SK-N-SH (cell line): ENCODE results near the gene RBAK. TPM values are rescaled to one million over a fixed set of nuclear protein-coding genes. Genes with fewer than 3 reads are reported as not detected.
A peak's percentile ranks its signal among the peaks of the same experiment; 100 is the strongest.
"Not testable (repeated sequence)": the region's sequence is repeated elsewhere in the genome, so short reads cannot be mapped to it uniquely, and the experiment has no call there.

Experiments
- CTCF ChIA-PET: fragments of 300-600, 350-600 bp; formaldehyde crosslinking; extraction: SDS; loops from one replicate; lab custom pipeline; 2021; lab: Yijun Ruan, JAX
- POLR2A ChIA-PET: fragments of 350-600 bp; sonication (Branson Sonifier 250); formaldehyde crosslinking; extraction: SDS; loops from one replicate; lab custom pipeline; 2020; ENCODE audit warnings: antibody characterized with exemption, inconsistent platforms; lab: Yijun Ruan, JAX
- DNase-seq: peaks from one replicate; pipeline ENCODE4 v3.0.0; 2012
- H2AFZ ChIP-seq: fragments of 200-600 bp; sonication (generic); 2 replicates; pipeline ENCODE4 v1.8.1; 2016; ENCODE audit warnings: antibody characterized with exemption, mild to moderate bottlenecking, low read depth
- H3F3A ChIP-seq: fragments of 200-600 bp; sonication (generic); replicated peaks from 2 replicates; pipeline ENCODE3; 2016; ENCODE audit warnings: antibody characterized with exemption, mild to moderate bottlenecking; ENCODE audit not compliant: insufficient read depth
- H3K27ac ChIP-seq, 2 experiments: fragments of 200-500 bp in 1 of 2; fragments of 200-600 bp in 1 of 2; sonication (Bioruptor generic) in 1 of 2; sonication (generic), shearing (Covaris generic) in 1 of 2; 2 replicates each; pipeline versions ENCODE4 v1.5.1 to v1.6.1; 2014 to 2016; ENCODE audit warnings: low read depth in 2 of 2, inconsistent platforms in 1 of 2, low read length in 1 of 2, mild to moderate bottlenecking in 1 of 2, mixed read lengths in 1 of 2
- H3K27me3 ChIP-seq: fragments of 200-600 bp; sonication (generic), shearing (Covaris generic); 2 replicates; pipeline ENCODE4 v1.6.1; 2016; ENCODE audit warnings: mixed run types; ENCODE audit not compliant: insufficient read depth
- H3K36me3 ChIP-seq, 2 experiments: fragments of 200-500 bp in 1 of 2; fragments of 200-600 bp in 1 of 2; sonication (Bioruptor generic) in 1 of 2; sonication (generic) in 1 of 2; replicated peaks in 1 of 2; 2 replicates each; pipeline versions ENCODE3 to v1.5.1; 2014 to 2016; ENCODE audit warnings: low read length in 1 of 2, mild to moderate bottlenecking in 1 of 2; ENCODE audit not compliant: insufficient read depth in 2 of 2, control insufficient read depth in 1 of 2
- H3K4me1 ChIP-seq, 2 experiments: fragments of 200-500 bp in 1 of 2; fragments of 200-600 bp in 1 of 2; sonication (Bioruptor generic) in 1 of 2; sonication (generic), shearing (Covaris generic) in 1 of 2; 2 replicates each; pipeline versions ENCODE4 v1.5.1 to v1.6.1; 2014 to 2016; ENCODE audit warnings: low read depth in 1 of 2, low read length in 1 of 2, mixed run types in 1 of 2; ENCODE audit not compliant: insufficient read depth in 2 of 2, control insufficient read depth in 1 of 2
- H3K4me2 ChIP-seq: fragments of 200-600 bp; sonication (generic), shearing (Covaris generic); 2 replicates; pipeline ENCODE4 v1.6.1; 2017; ENCODE audit warnings: mixed run types
- H3K4me3 ChIP-seq, 2 experiments: fragments of 200-500 bp in 1 of 2; fragments of 200-600 bp in 1 of 2; sonication (Bioruptor generic) in 1 of 2; sonication (generic), shearing (Covaris generic) in 1 of 2; 2 replicates each; pipeline versions ENCODE4 v1.5.1 to v1.8.1; 2014 to 2016; ENCODE audit warnings: low read depth in 2 of 2, inconsistent platforms in 1 of 2, low read length in 1 of 2, mild to moderate bottlenecking in 1 of 2, mixed read lengths in 1 of 2, moderate library complexity in 1 of 2
- H3K79me2 ChIP-seq: fragments of 200-600 bp; sonication (generic); 2 replicates; pipeline ENCODE4 v1.8.1; 2017; ENCODE audit warnings: mild to moderate bottlenecking; ENCODE audit not compliant: insufficient read depth
- H3K9ac ChIP-seq: fragments of 200-600 bp; sonication (generic); 2 replicates; pipeline ENCODE4 v1.6.1; 2017; ENCODE audit warnings: mixed run types
- H3K9me2 ChIP-seq: fragments of 200-600 bp; sonication (generic); 2 replicates; pipeline ENCODE4 v1.6.1; 2017; ENCODE audit warnings: mixed run types
- H3K9me3 ChIP-seq: fragments of 200-600 bp; sonication (generic); 2 replicates; pipeline ENCODE4 v1.6.1; 2017; ENCODE audit warnings: mixed run types, mild to moderate bottlenecking, moderate library complexity
- H4K20me1 ChIP-seq: fragments of 200-600 bp; sonication (generic); 2 replicates; pipeline ENCODE4 v1.6.1; 2017; ENCODE audit warnings: mild to moderate bottlenecking, mixed run types; ENCODE audit not compliant: insufficient read depth
- FOXM1 ChIP-seq: IDR thresholded peaks from 2 replicates; pipeline ENCODE4 v1.4.0; 2012; ENCODE audit warnings: low read depth, mild to moderate bottlenecking
- GATA2 ChIP-seq: sonication (generic); formaldehyde crosslinking; IDR thresholded peaks from 2 replicates; pipeline ENCODE4 v1.5.0; 2020; ENCODE audit warnings: mild to moderate bottlenecking, missing genetic modification reagents
- JUND ChIP-seq: IDR thresholded peaks from 2 replicates; pipeline ENCODE4 v1.4.0; 2012
- MXI1 ChIP-seq: IDR thresholded peaks from 2 replicates; pipeline ENCODE4 v1.6.1; 2012; ENCODE audit warnings: mild to moderate bottlenecking, low read depth, low read length, improper control_type of control experiment
- PBX3 ChIP-seq: IDR thresholded peaks from 2 replicates; pipeline ENCODE4; 2012
- RXRA ChIP-seq: IDR thresholded peaks from 2 replicates; pipeline ENCODE4 v1.4.0; 2012; ENCODE audit warnings: low read depth, mild to moderate bottlenecking, borderline replicate concordance
- SMC3 ChIP-seq: IDR thresholded peaks from 2 replicates; pipeline ENCODE4 v1.6.1; 2012; ENCODE audit warnings: low read depth, low read length, improper control_type of control experiment
- TEAD4 ChIP-seq: IDR thresholded peaks from 2 replicates; pipeline ENCODE4 v1.4.0; 2012; ENCODE audit warnings: mild to moderate bottlenecking, borderline replicate concordance; ENCODE audit not compliant: insufficient read depth
- USF2 ChIP-seq: fragments of 150-350 bp; IDR thresholded peaks from 2 replicates; pipeline ENCODE4 v1.6.1; 2017; ENCODE audit warnings: antibody characterized with exemption, low read length, low read depth, borderline replicate concordance
- YY1 ChIP-seq: IDR thresholded peaks from 2 replicates; pipeline ENCODE4 v1.4.0; 2012; ENCODE audit warnings: low read depth, mild to moderate bottlenecking
- WGBS: methylation state at CpG from one replicate; pipeline ENCODE4 v1.1.6; 2017; ENCODE audit warnings: low lambda C conversion rate; 5-methylcytosine and 5-hydroxymethylcytosine counted together
- polyA plus RNA-seq, 3 experiments: library from polyadenylated mRNA; depleted of rRNA; stranded (reverse); fragments of >200 nt; gene quantifications; 2 replicates each; pipeline ENCODE4 v1.2.3, GENCODE V29; 2012

RBAK gene
- polyA plus RNA-seq, 1 of the 3 experiments (the other 2 are of a cell fraction), result 2.5 TPM

- no peaks in the 10 kb centered on the region for H4K20me1 ChIP-seq
- no peak overlapping the region for H3K4me3 ChIP-seq
- H3K36me3 ChIP-seq, result peaks cover 2 to 12% of the 10 kb centered on the region in 2 experiments
- TF ChIP-seq RXRA (no peak), SMC3 (no peak), PBX3 (no peak), FOXM1 (no peak), USF2 (no peak), TEAD4 (no peak), JUND (no peak), GATA2 (CRISPR knock-in tag) (no peak), YY1 (no peak), MXI1 (no peak)
- no peak overlapping the region for H3K27ac ChIP-seq
- H3K4me2 ChIP-seq, result no peak overlapping the region
- peaks cover 29% of the 10 kb centered on the region for H3K79me2 ChIP-seq
- peaks cover 3% of the 10 kb centered on the region for H3F3A ChIP-seq
- H3K27me3 ChIP-seq, result no peaks in the 10 kb centered on the region
- no peak overlapping the region for H2AFZ ChIP-seq
- H3K9ac ChIP-seq, result no peak overlapping the region
- POLR2A ChIA-PET, result no interaction called here
- DNase-seq, result no peak
- 56% methylated on average over 2 of the region's 2 CpGs for WGBS
- H3K9me2 ChIP-seq, result no peaks in the 10 kb centered on the region
- H3K4me1 ChIP-seq, result peaks cover 0 to 5% of the 10 kb centered on the region in 2 experiments; a peak in 1 of 4 replicates
- CTCF ChIA-PET, result no interaction called here
- H3K9me3 ChIP-seq, result no peaks in the 10 kb centered on the region
These were observed 2.0 kb upstream of the RBAK start for GRCh38 chr7:5043661-5044060.

GRCh38 chr7:5046397-5046732 is 705 bp downstream of the RBAK start:
- peak overlapping the region; percentile 97 for H3K4me2 ChIP-seq
- peak overlapping the region; percentile 100; the same call in 1 of the 2 replicates for H2AFZ ChIP-seq
- CTCF ChIA-PET, H4K20me1 ChIP-seq, H3K4me1 ChIP-seq, H3K27me3 ChIP-seq, POLR2A ChIA-PET, H3K9me2 ChIP-seq, H3F3A ChIP-seq: not testable (repeated sequence)
- peaks cover 15% of the 10 kb centered on the region for H3K9me3 ChIP-seq
- DNase-seq, result peak; percentile 37
- H3K27ac ChIP-seq, result peak overlapping the region; percentile 82 to 84; a peak in 3 of 4 replicates
- WGBS, result 5% methylated on average over 15 of the region's 20 CpGs
- H3K4me3 ChIP-seq, result peak overlapping the region; percentile 78 to 91
- peak overlapping the region; percentile 97 for H3K9ac ChIP-seq
- peaks cover 28 to 39% of the 10 kb centered on the region in 2 experiments for H3K36me3 ChIP-seq
- H3K79me2 ChIP-seq, result peaks cover 54% of the 10 kb centered on the region

- H2AFZ ChIP-seq, H3K27me3 ChIP-seq, H3K27ac ChIP-seq, H4K20me1 ChIP-seq, POLR2A ChIA-PET, H3K4me1 ChIP-seq, H3K9ac ChIP-seq, H3F3A ChIP-seq, DNase-seq, H3K9me2 ChIP-seq: not testable (repeated sequence)
- CTCF ChIA-PET, result interaction anchor here (0.6 kb wide), 1 partner anchor 13 kb away, joined by 3 read pairs; no protein-coding TSS in a partner anchor
- 90% methylated on average over 2 of the region's 2 CpGs for WGBS
- Histone ChIP-seq H3K36me3 (peaks cover 32 to 46% of the 10 kb centered on the region in 2 experiments), H3K79me2 (peaks cover 62% of the 10 kb centered on the region), H3K4me3 (peak overlapping the region in 1 of 2 experiments; percentile 91; a peak in 2 of 4 replicates), H3K9me3 (peaks cover 22% of the 10 kb centered on the region), H3K4me2 (peak overlapping the region; percentile 97)
These were observed 1.5 kb downstream of the RBAK start for GRCh38 chr7:5047127-5047526.
